CD4-positive, alpha-beta T cell treated with Interferon alpha-2 for 1 hour (primary cell): ENCODE results near the gene CACNG6.
A peak's percentile ranks its signal among the peaks of the same experiment; 100 is the strongest.
"Not testable (repeated sequence)": the region's sequence is repeated elsewhere in the genome, so short reads cannot be mapped to it uniquely, and the experiment has no call there.

Source experiments
- DNase-seq, 2 donors: peaks; one replicate each; pipeline ENCODE4 v3.0.0-alpha.2; 2020 to 2022

The CACNG6 gene, protein sequence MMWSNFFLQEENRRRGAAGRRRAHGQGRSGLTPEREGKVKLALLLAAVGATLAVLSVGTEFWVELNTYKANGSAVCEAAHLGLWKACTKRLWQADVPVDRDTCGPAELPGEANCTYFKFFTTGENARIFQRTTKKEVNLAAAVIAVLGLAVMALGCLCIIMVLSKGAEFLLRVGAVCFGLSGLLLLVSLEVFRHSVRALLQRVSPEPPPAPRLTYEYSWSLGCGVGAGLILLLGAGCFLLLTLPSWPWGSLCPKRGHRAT

DNA sequence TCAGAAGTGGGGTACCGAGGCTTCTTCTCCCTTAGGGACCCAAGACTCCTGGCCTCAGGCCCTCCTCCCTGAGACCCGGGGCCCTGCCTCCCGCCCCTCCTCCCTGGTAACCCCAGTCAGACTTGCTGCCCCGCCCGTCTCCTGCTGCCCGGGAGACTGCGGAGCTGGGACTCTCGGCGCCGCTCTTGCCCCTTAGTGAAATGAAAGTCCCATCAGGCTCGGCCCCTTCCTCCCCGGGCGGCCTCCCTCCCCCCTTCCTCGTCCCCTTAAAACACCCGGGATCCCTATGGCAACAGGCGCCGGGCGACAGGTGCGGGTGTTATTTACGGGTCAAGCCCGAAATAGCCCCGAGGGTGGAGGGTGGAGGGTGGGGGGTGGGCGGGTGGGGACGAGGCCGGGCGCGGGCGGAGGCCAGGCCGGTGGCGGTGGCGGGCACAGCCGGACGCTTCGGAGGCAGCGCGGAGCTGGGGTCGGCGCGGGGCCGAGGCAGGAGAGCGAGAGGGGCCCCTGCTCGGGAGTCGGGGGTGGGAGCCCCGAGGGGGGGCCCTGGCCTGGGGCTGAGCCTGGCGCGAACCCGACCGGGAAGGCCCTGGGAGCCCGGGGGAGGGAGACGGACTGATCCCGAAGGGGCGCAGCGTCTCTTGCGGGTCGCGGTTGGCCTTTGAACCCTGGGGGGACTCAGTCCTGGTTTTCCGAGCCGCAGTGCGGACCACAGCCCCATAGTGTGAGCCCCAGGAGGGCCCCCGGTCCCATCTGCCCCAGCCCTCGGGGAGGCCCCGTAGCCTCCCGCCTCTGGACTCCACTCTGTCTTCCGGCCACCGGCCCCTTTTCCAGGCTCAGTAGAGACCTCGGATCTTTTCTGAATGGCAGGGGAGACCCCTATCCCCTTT lies at the start of gene CACNG6:
Gene CACNG6, plus strand, starts transcription at position 414 of the 890 bp plus-strand sequence. CDS start 1,241 bp downstream, outside the sequence.
- DNase-seq: peak in 1 of 2 donors; percentile 15

DNA sequence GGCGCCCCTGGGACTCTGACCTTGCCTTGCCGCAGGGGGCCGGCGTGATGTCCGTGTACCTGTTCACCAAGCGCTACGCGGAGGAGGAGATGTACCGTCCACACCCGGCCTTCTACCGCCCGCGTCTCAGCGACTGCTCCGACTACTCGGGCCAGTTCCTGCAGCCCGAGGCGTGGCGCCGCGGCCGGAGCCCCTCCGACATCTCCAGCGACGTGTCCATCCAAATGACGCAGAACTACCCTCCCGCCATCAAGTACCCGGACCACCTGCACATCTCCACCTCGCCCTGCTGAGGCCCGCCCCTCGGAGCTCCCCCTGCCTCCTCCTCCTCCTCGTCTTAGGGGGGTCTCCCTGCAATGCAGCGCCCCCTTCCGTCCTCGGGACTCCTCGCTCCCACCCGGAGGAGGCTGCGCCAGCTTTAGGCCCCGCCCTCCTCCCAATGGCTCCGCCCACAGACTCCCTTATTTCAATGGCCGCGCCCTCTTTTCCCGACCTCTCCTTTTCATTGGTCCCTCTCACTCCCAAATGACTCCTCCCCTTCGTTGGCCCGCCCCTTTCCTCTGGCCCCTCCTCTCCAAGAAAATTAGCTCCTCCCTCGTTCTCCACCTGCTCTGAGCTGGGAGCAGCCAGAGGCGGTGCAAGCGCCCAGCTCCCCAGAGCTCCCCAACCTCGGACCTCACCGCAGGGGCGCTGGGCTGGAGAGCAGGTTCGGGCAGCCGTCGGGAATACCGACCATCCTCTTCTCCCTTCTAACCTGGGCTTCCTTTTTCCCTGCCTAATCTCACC lies 49.2 kb upstream of the CACNG6 start:
- DNase-seq: no peak

DNA sequence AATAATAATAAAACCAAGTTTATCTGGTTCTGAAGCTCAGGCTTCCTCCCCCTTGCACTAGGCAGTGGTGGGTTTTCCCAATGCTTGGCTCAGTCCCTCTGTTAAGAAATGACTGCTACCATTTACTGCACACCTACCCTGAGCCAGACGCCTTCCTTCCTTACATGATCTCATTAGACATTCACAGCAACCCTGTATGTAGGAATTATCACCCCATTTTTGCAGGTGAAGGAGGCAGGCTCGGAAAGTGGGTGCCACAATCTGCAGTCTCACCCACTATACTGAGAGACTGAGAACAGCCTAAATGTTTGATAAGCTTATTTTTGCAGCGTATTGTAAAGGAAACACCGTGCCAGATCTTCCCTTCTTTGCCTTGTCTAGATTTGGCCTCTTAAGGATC lies 47.0 kb upstream of the CACNG6 start:
- DNase-seq: no peak

DNA sequence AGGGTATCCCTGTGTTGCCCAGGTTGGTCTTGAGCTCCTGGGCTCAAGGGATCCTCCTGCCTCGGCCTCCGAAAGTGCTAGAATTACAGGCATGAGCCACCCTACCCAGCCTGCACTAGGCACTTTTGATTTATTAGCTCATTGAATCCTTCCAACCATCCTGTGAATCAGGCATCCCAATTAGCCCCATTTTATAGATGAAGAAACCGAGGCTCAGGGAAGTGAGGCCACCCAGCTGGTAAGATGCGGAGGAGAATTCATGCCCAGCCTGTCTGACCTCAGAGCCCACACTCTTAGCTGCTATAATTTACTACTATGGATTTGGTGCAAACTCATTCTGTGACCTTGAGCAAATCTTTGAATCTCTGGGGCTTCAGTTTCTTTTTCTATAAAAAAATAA lies 46.5 kb upstream of the CACNG6 start:
- DNase-seq: no peak

DNA sequence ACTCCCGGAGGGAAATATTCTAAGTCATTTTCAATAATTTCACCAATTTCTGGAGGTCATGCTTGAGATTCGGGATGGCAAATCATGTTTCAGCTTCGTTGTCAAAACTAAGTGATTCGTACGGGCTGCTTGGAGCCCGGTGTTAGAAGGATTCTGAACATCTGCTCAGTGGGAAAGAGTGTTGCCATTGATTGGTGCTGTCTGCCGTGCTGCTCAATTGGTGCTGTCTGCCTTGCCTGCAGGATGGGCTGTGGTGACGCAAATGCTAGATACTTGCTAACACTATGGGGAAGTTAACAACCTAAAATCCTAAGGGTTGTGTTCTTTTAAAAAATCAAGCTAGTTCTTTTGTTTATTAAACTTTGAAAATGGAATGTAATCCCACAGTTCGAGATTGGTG lies 46.0 kb upstream of the CACNG6 start:
- DNase-seq: no peak

DNA sequence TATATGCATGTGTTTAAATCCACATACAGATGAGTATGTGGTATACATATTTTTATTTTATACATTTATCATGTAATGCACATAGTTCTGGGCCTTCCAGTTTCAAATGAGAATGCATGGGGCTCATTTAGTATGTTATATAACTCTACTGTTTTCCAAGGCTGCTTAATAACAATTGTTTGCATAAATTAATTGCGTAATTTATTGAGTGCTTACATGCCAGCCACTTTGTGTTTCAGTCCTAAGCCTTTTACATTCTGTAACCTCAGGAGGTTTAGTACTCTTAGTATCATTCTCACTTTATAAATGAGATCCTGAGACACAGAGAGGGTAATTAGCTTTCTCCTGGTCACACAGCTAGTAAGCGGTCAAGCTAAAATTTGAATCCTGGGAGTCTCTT lies 45.4 kb upstream of the CACNG6 start:
- no peak for DNase-seq

DNA sequence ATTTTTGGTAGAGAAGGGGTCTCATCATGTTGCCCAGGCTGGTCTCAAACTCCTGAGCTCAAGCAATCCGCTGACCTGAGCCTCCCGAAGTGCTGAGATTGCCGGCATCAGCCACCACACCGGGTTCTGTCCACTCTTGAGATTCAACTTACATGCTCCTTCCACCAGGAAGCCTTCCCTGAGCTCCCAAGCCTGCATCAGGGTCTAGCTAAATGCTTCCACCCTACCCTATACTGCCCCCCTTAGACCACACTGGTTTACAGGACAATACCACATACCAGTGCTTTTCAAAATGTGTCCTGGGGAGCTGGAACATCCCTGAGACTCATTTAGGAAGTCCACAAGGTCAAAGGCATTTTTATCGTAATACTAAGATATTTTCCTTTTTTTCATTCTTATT lies 43.8 kb upstream of the CACNG6 start:
- no peak for DNase-seq

DNA sequence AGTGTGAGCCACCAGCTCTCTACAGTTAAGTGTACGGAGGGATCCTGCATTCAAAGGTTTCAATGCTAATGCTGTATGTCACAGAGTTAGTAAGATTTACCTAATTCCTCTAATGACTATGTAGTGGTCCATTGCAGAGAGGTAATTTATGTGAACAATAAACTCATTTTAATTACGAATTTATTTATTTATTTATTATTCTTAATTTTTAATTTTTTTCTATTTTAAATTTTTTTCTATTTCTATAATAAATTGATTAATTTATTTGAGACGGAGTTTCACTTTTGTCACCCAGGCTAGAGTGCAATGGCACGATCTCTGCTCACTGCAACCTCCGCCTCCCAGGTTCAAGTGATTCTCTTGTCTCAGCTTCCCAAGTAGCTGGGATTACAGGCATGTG lies 42.8 kb upstream of the CACNG6 start:
- not testable (repeated sequence) for DNase-seq

DNA sequence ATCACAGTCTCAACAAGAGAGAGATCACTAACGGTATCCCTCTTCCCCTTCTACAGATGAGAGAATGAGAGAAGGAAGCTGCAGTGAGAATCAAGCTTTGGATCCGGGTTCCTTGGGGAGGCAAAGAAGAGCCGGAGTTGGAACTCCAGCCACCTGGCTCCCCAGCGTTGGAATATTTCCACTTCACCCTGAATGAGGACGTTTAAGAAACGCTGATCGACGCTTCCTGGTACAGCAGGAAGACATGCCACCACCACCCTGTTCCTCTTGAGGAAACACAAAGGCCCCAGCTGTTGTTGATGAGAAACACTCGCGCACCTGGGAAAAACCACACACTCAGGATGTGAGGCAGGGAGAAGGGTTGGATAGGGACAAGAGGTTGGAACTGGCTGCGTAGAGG lies 40.0 kb upstream of the CACNG6 start:
- no peak for DNase-seq

DNA sequence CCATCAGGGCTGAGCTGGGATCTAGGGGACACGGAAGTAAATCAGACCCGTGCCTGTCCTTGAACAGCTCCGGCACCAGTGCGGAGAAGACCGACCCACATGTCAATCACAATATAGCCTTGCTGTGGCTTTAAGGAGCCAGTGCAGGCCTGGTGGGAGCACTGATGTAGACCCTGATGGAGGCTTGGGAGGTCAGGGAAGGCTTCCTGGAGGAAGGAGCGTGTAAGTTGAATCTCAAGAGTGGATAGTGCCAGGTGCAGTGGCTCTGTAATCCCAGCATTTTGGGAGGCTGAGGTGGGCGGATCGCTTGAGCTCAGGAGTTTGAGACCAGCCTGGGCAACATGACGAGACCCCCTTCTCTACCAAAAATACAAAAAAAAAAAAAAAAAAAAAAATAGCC lies 39.5 kb upstream of the CACNG6 start:
- no peak for DNase-seq

DNA sequence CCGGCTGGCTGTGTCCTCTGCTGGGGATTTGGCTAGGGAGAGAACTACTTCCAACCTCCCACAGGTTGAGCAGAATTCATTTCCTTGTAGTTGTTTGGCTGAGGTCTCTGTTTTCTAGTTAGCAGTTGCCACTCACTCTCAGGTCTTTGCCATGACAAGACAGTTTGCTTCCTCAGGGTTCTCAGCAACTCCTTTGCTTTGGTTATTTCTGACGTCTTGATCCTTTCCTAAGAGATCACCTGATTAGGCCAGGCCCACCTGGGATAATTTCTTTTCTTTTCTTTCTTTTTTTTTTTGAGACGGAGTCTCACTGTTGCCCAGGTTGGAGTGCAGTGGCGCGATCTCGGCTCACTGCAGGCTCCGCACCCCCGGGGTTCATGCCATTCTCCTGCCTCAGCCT lies 38.1 kb upstream of the CACNG6 start:
- DNase-seq: no peak

DNA sequence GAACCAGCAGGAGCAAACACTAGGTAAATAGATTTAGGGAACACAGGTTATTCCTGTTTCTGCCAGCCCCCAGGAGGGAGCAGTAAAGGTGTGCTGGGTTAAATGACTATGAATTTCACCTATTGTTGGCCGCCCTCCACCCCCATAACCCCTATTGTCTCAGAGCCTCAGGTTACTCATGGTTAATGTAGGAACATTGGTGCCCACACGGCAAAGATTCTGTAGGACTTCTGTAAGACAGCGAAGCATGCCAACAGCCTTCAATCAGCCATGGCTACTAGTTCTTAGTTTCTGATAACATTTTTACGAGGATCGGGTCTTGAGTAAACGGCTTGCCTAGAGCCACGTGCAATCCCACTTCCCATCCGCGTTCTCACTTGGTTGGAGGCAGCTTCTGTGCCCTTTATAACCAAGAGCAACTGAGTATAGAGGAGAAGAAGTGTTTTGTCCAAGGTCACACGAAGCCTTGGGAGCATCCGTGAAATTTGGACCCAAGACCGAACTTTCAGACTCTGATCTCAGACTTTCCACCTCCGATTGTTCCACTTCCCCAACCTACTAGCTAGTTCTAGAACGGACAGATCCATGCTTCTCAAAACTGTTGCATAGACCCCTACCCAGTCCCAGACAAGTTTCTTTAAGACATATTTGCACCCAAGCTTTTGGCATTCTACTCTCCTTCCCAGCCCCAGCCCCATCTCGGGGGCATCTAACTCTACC lies 33.8 kb upstream of the CACNG6 start:
- DNase-seq: no peak

DNA sequence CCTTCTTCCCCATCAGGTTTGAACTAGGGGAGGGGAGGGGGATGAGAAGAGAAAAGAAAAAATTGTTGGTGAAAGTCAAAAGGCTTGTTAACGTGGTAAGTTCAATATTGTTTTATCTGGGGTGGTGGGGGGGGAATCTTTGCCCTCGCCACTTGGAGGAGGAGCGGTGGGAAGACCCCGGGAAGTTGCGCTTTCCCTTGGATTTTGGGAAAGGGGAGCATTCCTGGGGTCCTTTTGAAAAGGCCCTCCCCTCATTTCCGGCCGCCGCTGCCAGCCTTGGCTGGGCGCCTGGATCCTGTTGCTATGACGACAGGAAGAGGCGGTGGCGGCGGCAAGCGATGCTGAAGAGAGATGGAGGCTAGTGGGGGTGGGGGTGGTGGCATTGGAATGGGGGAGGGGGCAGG lies 33.3 kb upstream of the CACNG6 start:
- DNase-seq: no peak

DNA sequence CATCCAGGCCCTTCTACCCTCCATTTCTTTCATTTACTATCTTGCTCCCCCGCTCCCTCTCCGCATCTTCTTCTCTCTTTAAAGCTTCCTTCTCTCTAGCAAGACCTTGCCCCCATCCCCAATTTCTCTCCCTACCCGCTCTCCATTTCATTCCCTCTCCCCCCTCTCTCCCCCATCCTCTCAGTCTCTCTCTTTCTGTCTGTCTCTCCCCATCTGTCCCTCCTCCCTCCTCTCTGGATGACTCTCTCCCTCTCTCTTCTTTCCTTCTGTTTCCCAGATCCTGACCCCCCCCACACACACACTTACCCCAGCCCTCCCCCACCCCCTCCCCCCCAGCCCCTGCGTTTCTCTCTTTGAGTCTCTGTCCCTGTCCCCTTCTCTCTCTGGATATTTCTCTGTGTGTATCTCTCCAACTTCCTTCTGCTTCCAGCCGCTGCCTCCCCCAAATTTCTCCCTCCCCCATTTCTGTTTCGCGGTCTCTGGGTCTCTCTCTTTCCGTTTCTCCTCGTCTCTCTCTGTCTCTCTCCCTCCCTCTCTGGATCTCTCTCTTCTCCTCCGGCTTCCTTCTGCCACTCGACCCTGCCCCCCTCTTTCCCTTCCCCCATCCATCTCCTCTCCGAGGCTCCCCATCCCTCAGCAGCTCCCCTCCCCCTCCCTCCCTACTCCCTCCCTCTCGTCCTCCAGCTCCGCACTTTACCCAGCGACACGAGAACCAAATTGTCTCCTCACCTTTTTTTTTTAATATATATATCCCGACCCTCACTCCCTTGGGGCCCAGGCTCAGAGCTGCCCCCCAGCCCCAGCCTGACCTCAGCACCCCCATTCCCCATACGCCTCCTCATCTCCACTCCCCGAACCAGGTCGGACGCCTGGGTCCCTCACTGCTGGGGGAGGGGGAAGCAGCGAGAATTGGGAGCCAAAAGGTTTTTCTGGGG lies 32.3 kb upstream of the CACNG6 start:
- no peak for DNase-seq

DNA sequence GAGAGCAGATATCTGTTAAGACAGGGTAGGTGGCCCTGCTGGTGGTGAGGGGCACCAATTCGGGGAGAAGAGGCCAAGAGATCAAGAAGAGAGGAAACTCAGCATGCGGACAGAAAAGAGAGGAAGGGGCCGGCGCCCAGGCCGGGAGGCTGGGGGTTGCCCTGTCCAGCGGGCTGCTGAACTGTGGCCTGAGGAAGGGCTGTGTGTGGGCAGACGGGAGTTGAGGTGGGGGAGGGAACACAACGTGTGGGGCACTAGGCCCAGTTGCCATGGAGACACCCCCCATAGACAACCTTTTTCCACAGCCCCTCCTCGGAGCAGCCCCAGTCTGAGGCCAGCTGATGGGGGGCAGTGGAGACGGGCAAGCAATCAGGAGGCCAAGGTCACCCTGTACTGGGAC lies 31.2 kb upstream of the CACNG6 start:
- no peak for DNase-seq

DNA sequence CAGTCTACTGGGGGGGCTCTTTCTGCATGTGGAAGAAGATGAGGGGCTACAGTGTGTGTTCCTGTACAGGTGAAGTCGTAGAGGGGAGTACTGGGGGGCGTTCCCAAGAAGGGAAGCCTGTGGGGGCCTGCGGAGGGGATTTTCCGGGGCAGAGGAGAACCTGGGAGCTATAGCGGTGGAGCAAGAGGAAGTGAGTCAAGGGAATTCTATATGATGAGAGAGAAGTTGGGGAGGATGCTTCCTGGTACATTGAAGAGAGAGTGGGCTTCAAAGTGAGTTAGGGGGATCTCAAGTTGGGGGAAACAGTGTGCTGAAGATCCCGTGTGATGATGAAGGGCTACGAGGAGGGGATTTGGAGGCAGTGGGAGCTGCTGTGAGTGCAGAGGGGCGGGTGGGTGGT lies 30.6 kb upstream of the CACNG6 start:
- DNase-seq: no peak

DNA sequence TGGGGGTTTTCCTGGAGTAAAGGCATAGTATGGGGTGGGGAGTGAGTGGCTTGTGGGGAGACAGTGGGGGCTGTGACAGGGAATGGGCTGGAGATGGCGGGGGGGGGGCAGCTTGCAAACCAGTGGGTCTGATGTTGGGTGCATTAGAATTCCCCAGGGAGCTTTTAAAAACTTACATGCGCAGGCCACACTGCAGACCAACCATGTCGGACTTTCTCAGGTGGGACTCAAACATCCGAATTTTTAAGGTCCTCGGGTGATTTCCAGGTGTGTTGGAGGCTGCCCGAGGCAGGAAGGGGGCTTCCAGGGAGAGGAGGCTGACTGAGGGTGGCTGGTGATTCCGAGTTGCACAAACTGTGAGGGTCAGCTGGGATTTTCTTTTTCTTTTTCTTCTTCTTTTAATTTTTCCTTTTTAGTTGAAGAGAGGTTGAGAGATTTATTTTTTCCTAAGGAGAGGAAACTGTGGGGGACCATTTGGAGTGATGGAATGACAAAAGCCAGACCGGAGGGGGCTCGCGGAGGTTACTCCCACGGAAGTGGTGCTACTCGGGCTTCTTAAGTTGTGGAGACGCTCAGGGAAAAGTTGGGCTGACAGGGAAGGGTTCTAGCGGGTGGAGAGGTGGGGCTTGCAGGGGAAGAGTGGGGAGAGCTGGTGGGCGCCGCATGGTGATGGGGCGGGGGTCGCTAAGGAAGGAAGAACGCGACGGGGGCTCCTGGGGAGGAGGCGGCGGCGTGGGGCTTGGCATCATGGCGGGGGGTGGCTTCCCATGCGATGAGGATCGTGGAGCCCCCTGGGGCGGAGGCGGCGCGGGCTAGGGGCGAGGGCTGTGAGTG lies 29.7 kb upstream of the CACNG6 start:
- DNase-seq: no peak

DNA sequence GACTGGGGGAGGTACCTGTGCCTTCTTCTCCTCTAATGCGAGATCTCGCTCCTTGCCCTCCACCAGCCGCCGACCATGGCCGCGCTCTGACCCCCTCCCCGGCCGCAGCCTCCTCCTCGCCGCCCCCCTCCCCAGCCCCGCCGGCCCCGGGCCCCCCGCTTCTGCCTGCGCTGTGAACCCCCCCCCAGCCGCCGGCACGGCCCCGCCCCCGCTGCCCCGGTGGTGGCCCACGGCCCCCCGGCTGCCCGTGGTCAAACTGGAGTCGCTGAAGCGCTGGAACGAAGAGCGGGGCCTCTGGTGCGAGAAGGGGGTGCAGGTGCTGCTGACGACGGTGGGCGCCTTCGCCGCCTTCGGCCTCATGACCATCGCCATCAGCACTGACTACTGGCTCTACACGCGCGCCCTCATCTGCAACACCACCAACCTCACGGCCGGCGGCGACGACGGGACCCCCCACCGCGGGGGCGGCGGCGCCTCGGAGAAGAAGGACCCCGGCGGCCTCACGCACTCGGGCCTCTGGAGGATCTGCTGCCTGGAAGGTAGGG lies 28.5 kb upstream of the CACNG6 start, which contains the start of gene CACNG8:
Gene CACNG8, plus strand, starts transcription at position 51 of the 545 bp plus-strand sequence.
- DNase-seq: no peak

DNA sequence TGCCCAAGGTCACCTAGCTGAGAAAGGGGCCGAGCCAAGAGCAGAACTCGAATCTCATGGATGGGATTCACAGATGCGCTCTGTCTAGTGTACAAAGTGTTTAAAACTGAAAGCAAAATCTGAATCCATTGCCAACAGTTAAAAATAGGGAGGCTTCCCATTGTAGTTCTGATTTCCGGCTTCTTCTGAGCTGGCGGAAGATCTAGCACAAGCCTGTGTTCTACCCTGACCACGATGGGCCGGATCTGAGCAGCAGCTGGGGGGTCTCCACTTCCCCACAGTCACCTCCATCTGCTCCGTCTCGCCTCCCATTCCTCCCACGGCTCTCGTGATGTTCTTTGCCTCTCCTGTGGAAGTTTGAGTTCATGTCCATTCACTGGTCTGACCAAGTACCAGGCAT lies 26.3 kb upstream of the CACNG6 start:
- DNase-seq: no peak

DNA sequence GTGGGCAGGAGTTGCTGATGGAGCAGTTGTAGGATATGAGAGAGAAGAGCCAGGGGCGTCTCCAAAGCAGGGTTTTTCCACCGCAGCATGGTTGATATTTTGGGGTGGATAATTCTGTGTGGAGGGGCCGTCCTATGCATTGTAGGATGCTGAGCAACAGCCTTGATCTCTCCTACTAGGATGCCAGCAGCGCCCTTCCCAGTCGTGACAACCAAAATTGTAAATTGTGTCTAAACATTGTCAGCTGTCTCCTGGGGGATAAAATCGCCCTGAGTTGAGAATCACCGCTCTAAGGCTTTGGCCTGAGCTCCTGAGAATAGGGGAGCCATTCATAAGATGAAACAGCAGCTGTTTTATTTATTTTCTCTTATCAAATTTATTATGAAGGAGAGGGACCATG lies 24.5 kb upstream of the CACNG6 start:
- DNase-seq: no peak
